ENCODE measurements around the gene WIZ. TPM values are rescaled to one million over a fixed set of nuclear protein-coding genes. Genes with fewer than 3 reads are reported as not detected.
A peak's percentile ranks its signal among the peaks of the same experiment; 100 is the strongest.

The WIZ gene
- total and polyA plus RNA-seq, 12 donors, result 18.7 to 34.3 (median 21.3) TPM

GRCh38 chr19:15453906-15454860 lies 4.4 kb upstream of the WIZ start:
- WGBS, 2 donors, result 81 to 83% methylated on average over 17 of the region's 17 CpGs
- intact Hi-C loops (cut with DNase I), result loop anchor here in 3 of 10 donors (5.0 to 10.0 kb wide), 4 partner anchors 37 to 349 kb away; partner anchors contain the start of genes AKAP8L (in 1 of the 3) and SYDE1 (in 1 of the 3)

GRCh38 chr19:15453091-15453578 lies 3.4 kb upstream of the WIZ start:
- intact Hi-C loops (cut with DNase I), result loop anchor here in 3 of 10 donors (5.0 to 10.0 kb wide), 4 partner anchors 36 to 348 kb away; partner anchors contain the start of genes AKAP8L (in 1 of the 3) and SYDE1 (in 1 of the 3)
- DNase-seq (peak in 1 of 2 donors; percentile 52), ATAC-seq (peak in 6 of 8 donors; percentile 14 to 40 (median 28))
- peaks cover 27 to 44% (median 34%) of the 10 kb centered on the region in 7 donors for H3K27me3 ChIP-seq
- H3K27ac ChIP-seq, result peak overlapping the region in 9 of 10 donors; percentile 14 to 90 (median 59)
- peak in 7 of 9 donors; percentile 9 to 57 (median 41) for TF ChIP-seq CTCF (IDR thresholded peaks at IDR 0.05)
- WGBS, 2 donors, result 15% methylated on average over 44 of the region's 44 CpGs
- H3K4me3 ChIP-seq, result peak overlapping the region; percentile 34 to 60 (median 56)
- peaks cover 0 to 52% (median 0%) of the 10 kb centered on the region in 9 donors for H3K36me3 ChIP-seq
- no peaks in the 10 kb centered on the region for H3K9me3 ChIP-seq
- peaks cover 4 to 33% (median 25%) of the 10 kb centered on the region in 9 donors for H3K4me1 ChIP-seq

More at GRCh38 chr19:15453906-15454860, 4.4 kb upstream of the WIZ start:
- Histone ChIP-seq H3K27ac (no peak overlapping the region), H3K4me3 (no peak overlapping the region), H3K27me3 (peaks cover 27 to 52% (median 39%) of the 10 kb centered on the region in 7 donors), H3K9me3 (no peaks in the 10 kb centered on the region), H3K36me3 (peaks cover 0 to 56% (median 0%) of the 10 kb centered on the region in 9 donors), H3K4me1 (peaks cover 2 to 23% (median 17%) of the 10 kb centered on the region in 9 donors)
- peak in 5 of 9 donors; percentile 7 to 19 (median 14) for TF ChIP-seq CTCF (IDR thresholded peaks at IDR 0.05)
- ATAC-seq (no peak), DNase-seq (no peak)

GRCh38 chr19:15452111-15453047 lies 2.6 kb upstream of the WIZ start:
- peak overlapping the region in 9 of 10 donors; percentile 14 to 90 (median 59) for H3K27ac ChIP-seq

More at GRCh38 chr19:15452111-15453047, 2.6 kb upstream of the WIZ start:
- Histone ChIP-seq H3K27me3 (peaks cover 22 to 37% (median 28%) of the 10 kb centered on the region in 7 donors), H3K9me3 (no peaks in the 10 kb centered on the region), H3K4me1 (peaks cover 4 to 33% (median 25%) of the 10 kb centered on the region in 9 donors), H3K4me3 (peak overlapping the region; percentile 34 to 60 (median 56)), H3K36me3 (peaks cover 0 to 46% (median 0%) of the 10 kb centered on the region in 9 donors)
- peak; percentile 62 to 89 (median 82) for ATAC-seq
- 8 to 17% methylated on average over 35 to 37 of the region's 37 CpGs for WGBS, 2 donors
- TF ChIP-seq CTCF (IDR thresholded peaks at IDR 0.05), result no peak
- peak; percentile 91 to 93 for DNase-seq
- intact Hi-C loops (cut with DNase I), result loop anchor here in 3 of 10 donors (5.0 to 10.0 kb wide), 4 partner anchors 35 to 348 kb away; partner anchors contain the start of genes AKAP8L (in 1 of the 3) and SYDE1 (in 1 of the 3)
